Measurements from ENCODE around the gene PLIN5. TPM values are rescaled to one million over a fixed set of nuclear protein-coding genes. Genes with fewer than 3 reads are reported as not detected.

The PLIN5 gene
- polyA plus RNA-seq, 4 donors = 2.6 to 12.3 (median 5.4) TPM

GRCh38 chr19:4523306-4524110 is 11.5 kb downstream of the PLIN5 start:
- no peak for DNase-seq (ENCODE audit: low read depth in 4 of 4, low spot score in 2 of 4)

DNA sequence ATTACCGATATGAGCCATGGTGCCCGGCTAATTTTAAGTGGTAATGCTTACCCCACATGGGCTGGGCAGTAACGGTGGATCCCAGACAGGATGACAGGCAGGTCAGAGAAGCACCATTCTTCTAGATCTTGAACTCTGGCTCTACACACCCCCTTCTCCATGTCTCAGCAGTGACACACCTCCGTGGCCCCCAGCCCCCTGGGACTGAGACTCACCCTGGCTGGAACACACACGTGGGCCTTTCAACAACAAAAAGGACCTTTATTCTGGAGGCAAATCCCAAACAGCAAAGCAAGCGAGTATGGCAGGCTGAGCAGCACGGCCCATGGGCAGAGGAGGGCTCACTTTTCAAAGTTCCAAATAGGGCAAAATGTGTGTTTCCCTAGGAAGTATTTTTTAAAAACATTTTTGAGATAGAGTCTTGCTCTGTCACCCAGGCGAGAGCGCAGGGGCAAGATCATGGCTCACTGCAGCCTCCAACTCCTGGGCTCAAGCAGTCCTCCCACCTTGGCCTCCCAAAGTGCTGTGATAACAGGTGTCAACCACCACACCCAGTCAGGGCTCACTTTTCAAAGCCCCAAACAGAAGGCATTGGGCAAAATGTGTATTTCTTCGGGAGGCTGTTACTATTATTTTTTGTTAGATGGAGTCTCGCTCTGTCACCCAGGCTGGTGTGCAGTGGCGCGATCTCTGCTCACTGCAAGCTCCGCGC is 12.6 kb downstream of the PLIN5 start:
- no peak for DNase-seq (ENCODE audit: low read depth in 4 of 4, low spot score in 2 of 4)

GRCh38 chr19:4521888-4522242 is 13.2 kb downstream of the PLIN5 start:
- no peak for DNase-seq (ENCODE audit: low read depth in 4 of 4, low spot score in 2 of 4)

GRCh38 chr19:4521170-4521887 is 13.7 kb downstream of the PLIN5 start:
- DNase-seq (ENCODE audit: low read depth in 4 of 4, low spot score in 2 of 4) = no peak

DNA sequence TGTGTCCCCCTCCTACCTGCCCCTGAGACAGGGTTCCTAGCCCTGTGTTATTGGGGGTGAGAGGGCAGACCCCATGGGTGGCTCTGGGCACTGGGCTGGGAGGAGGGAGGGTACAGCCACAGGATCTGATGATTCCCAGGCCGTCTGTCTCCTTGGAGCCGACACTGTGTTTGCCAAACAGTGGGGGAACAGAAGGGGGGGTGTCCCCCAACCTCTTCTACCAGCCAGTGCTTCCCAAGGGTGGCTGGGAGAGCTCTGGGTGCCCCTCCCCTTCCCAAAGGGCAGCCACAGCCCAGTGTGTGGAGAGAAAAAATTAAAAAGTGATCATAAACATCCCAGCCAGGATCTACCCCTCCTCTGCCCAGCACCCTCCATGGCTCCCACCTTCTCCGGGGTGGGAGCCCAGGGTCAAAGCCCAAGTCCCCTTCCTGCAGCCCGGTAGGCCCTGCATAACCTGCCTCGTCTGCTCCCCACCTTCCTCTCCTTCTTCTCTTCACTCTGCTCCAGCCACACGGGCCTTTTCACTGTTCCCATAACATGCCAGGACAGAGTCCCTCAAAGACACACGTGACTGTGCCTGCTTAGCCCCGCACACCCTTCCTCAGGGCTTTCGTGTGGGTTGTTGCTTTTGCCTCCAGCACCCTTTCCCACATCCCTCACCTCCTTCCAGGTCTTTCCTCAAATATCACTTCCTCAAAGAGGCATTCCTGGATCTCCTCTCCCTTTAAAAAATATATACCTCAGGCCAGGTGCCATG is 15.3 kb downstream of the PLIN5 start:
- DNase-seq (ENCODE audit: low read depth in 4 of 4, low spot score in 2 of 4) = no peak

- no peak for DNase-seq (ENCODE audit: low read depth in 4 of 4, low spot score in 2 of 4)
Observed at GRCh38 chr19:4519172-4519496, 15.9 kb downstream of the PLIN5 start.

- DNase-seq (ENCODE audit: low read depth in 4 of 4, low spot score in 2 of 4) = no peak
Observed at GRCh38 chr19:4518345-4519171, 16.5 kb downstream of the PLIN5 start, which contains the start of gene PLIN4. Gene PLIN4, minus strand, starts transcription at chr19:4518486. Its CDS starts 214 bp downstream, at chr19:4518272.

GRCh38 chr19:4517451-4518057 is 17.5 kb downstream of the PLIN5 start:
- DNase-seq (ENCODE audit: low read depth in 4 of 4, low spot score in 2 of 4) = no peak

DNA sequence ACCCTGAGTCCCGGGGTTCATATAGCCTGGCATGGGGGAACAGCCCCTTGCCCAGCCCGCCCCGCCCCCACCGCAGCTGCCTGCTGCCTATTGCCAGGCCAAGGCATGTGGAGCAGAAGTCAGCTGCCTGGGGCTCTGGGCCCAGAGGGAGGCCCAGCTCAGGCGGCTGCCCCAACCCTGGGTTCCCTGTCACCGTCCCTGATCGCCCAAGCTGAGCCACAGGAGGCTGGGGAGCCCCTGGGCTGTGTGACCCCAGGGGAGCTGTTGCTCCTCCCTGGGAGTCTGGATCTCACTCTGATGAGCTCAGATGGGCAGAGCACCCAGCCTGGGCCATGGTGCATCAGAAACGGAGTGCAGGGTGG is 18.1 kb downstream of the PLIN5 start:
- DNase-seq (ENCODE audit: low read depth in 4 of 4, low spot score in 2 of 4) = no peak

GRCh38 chr19:4516199-4516938 is 18.7 kb downstream of the PLIN5 start:
- DNase-seq (ENCODE audit: low read depth in 4 of 4, low spot score in 2 of 4) = no peak

- DNase-seq (ENCODE audit: low read depth in 4 of 4, low spot score in 2 of 4) = no peak
Observed at GRCh38 chr19:4515732-4516131, 19.3 kb downstream of the PLIN5 start.

DNA sequence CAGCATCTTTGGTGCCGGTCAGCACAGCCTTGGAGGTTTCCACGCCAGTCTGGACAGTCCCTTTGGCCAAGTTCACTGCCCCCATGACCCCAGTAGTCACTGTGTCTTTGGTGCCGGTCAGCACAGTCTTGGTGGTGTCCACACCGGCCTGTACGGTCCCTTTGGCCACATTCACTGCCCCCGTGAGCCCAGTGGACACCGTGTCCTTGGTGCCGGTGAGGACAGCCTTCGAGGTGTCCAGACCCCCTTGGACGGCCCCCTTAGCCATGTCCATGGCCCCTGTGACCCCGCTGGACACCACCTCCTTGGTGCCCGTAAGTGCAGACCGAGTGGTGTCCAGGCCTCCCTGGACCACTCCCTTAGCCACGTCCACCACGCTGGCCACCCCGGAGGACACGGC is 21.8 kb downstream of the PLIN5 start:
- DNase-seq (ENCODE audit: low read depth in 4 of 4, low spot score in 2 of 4) = no peak

DNA sequence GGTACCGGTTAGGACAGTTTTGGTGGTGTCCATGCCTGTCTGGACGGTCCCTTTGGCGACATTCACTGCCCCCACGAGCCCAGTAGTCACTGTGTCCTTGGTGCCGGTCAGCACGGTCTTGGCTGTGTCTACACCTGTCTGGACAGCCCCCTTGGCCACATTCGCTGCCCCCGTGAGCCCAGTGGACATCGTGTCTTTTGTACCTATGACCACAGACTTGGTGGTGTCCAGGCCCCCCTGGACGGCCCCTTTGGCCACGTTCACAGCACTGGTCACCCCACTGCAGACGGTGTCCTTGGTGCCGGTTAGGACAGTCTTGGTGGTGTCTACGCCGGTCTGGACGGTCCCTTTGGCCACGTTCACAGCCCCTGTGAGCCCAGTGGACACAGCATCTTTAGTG is 23.0 kb downstream of the PLIN5 start:
- DNase-seq (ENCODE audit: low read depth in 4 of 4, low spot score in 2 of 4) = no peak

DNA sequence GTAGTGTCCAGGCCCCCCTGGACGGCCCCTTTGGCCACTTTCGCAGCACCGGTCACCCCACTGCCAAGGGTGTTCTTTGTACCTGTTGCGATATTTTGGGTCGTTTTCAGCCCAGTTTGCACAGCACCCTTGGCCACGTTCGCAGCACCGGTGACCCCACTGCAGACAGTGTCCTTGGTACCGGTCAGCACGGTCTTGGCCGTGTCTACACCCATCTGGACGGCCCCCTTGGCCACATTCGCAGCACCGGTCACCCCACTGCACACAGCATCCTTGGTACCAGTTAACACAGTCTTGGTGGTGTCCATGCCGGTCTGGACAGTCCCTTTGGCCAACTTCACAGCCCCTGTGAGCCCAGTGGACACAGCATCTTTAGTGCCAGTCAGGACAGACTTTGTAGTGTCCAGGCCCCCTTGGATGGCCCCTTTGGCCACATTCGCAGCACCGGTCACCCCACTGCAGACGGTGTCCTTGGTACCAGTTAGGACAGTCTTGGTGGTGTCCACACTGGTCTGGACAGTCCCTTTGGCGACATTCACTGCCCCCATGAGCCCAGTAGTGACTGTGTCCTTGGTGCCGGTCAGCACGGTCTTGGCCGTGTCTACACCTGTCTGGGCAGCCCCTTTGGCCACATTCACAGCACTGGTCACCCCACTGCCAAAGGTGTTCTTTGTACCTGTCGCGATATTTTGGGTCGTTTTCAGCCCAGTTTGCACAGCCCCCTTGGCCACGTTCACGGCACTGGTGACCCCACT is 23.5 kb downstream of the PLIN5 start:
- DNase-seq (ENCODE audit: low read depth in 4 of 4, low spot score in 2 of 4) = no peak

DNA sequence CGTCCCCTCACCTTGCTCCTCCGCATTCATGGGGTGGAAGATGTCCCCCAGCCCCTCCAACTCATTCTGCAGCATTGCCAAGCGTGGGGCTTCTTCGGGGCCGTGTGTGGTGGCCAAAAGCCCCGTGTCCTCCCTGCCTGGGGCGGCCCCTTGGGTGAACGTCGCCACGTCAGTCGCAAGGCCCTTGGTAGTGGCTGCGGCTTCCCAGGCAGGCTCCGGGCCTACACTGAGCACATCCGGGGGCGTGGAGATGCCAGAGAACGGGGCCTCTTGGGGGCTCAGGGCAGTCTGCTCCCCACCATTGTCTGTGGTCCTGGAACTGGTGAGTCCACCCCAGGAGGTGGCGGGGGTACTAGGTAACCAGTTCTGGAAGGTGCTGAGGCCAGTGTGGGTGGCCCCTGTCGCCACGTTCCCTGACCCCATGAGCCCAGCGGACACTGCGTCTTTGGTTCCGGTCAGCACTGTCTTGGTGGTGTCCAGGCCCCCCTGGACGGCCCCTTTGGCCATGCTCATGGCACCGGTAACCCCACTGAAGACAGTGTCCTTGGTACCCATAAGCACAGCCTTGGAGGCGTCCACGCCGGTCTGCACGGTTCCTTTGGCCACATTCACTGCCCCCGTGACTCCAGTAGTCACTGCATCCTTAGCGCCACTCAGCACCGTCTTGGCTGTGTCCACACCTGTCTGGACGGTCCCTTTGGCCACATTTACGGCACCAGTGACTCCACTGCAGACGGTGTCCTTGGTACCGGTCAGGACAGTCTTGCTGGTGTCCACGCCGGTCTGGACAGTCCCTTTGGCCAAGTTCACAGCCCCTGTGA is 24.4 kb downstream of the PLIN5 start:
- DNase-seq (ENCODE audit: low read depth in 4 of 4, low spot score in 2 of 4) = no peak

DNA sequence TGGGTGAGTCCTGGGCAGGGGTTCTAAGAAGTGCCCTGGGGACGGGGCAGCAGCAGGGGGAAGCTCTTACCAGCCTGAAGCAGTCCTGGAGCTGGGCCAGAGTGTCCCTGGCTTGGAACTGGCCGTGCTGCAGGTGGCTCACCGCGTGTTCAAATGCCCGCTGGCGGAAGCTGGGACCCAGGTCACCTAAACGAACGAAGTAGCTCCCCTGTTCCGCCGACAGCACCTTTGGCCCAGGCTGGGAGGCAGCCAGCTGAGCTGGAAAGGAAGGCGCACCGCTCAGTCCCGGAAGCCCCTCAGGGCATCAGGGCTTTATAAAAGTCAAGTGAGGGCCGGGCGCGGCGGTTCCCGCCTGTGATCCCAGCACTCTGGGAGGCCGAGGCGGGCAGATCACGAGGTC is 26.3 kb downstream of the PLIN5 start:
- no peak for DNase-seq (ENCODE audit: low read depth in 4 of 4, low spot score in 2 of 4)

- DNase-seq (ENCODE audit: low read depth in 4 of 4, low spot score in 2 of 4) = no peak
Observed at GRCh38 chr19:4507804-4508203, 27.2 kb downstream of the PLIN5 start.

DNA sequence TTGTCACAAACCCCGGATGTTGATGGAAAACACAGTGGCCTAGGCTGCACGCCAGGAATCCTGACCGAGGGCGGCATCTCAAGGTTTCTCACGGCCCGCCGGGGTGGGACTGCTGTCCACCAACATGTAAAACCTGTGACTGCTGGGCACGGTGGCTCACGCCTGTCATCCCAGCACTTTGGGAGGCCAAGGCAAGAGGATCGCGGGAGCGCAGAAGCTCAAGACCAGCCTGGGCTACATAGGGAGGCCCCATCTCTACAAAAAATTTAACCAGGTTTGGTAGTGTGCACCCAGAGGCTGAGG is 27.9 kb downstream of the PLIN5 start:
- DNase-seq (ENCODE audit: low read depth in 4 of 4, low spot score in 2 of 4) = no peak

All from left renal cortex interstitium (tissue), 4 donors.